ENCODE measurements around the gene ZNF334.
A peak's percentile ranks its signal among the peaks of the same experiment; 100 is the strongest.

ZNF334 gene

DNA sequence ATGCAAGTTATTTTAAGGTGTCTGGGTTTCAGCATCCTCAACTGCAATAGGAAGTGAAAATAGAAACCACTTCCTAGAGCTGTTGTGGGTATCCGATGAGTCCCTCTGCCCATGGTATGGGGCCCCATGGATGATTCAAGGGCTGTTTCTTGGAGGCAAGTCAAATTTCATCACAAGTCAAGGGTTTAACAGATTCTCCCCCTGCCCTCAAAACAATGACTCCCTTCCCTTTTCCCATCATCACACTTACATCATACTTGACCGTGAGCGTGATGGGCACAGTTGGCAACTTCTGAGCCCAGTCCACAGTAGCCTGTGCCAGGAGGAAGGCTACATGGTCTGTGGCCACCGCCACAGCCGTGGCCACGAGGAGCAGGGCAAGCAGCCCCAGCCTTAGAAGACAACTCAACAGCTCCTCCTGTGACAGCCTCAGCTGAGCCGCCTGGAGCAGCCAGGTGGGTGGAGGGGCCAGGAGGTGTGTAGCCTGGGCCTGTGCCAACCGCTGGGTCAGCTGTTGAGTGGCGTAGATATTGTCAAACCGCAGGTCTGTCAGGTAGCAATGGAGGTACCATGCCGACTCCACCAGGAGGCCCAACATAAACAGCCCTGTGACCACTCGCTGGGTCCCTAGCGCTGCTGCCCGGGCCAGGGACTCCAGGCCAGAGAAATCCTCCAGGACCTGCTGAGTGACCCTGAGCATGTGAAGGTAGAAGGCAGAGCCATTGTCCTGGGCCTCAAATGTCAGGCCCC lies 31.9 kb upstream of the ZNF334 start:
- peak; percentile 89 to 96 (median 94) for DNase-seq

DNA sequence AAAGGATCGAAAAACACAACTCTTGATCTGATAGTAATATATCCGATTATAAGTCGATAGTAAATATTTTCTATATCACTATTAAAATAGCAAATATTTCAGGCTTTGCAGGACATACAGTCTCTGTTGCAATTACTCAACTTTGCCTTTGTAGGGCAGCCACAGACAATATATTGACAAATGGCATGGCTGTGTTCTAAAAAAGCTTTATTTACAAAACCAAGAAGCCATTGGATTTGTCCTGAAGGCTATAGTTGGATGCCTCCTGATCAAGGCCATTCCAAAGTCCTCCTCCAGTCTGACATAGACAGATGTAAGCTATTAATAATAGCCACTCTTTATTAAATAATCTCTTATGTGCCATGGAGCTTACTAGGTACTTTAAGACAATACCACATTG lies 31.2 kb upstream of the ZNF334 start:
- DNase-seq = peak in 1 of 3 donors; percentile 54

GRCh38 chr20:46543959-46544358 lies 30.6 kb upstream of the ZNF334 start:
- no peak for DNase-seq

DNA sequence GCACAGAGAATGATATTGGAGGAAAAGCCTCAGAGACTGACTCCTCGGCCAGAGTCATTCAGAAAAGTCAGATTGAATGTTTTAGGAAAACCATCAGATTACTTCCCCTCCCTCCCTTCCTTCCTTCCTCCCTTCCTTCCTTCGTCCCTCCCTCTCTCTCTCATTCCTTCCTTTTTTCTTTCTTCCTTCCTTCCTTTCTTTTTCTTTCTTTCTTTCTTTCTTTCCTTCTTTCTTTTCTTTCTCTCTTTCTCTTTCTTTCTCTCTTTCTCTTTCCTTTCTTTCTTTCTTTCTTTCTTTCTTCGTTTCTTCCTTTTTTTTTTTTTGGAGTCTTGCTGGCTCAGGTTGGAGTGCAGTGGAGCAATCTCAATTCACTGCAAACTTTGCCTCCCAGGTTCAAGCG lies 29.7 kb upstream of the ZNF334 start:
- no peak for DNase-seq

DNA sequence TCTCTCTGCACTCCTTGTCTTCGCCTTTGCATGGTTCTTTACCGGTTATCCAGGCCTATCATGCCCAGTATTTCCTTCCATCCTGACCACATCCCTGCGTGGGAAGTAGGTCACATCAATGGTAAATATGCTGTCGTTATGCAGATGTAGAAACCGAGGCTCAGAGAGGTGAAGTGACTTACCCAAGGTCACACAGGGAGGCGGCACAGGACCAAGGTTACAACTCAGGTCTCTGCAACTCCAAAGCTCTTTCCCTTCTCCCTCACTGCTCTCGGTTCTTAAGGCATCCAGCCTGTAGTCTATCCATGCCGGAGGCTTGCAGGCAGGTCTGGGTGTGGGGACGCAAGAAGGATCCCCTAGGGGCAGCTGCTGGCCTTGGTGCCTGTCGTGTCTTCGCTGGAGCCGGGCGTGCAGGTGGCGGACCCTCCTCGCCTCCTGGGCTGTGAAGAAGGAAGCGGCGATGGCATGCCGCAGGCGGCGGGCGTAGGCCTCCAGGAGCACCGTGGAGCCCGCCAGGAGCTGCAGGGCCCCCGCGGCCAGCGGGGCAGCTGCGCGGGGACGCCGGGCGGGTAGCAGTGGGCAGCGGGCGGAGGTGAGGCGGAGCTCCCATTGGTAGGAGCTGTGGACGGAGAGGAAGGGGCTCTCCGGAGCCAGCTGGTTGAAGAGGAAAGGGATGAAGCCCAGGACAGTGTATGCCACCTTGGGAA lies 28.0 kb upstream of the ZNF334 start:
- no peak for DNase-seq

DNA sequence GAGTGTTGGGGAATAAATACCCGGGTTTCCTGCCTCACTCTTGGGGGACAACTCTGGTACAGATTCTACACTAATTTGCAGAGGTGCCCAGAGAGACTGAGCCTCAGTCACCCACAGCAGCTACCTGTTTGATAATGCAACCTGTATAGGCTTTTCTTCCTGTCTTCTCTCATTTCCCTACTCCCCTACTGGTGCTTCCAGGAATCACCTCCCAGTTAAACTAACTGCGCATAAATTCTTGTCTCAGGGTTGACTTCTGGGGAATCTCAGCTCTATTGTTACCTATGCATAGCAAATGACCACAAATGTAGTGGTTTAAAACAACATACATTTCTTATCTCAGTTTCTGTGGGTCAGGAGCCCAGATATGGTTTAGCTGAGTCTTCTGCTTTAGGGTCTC lies 25.8 kb upstream of the ZNF334 start:
- DNase-seq = no peak

DNA sequence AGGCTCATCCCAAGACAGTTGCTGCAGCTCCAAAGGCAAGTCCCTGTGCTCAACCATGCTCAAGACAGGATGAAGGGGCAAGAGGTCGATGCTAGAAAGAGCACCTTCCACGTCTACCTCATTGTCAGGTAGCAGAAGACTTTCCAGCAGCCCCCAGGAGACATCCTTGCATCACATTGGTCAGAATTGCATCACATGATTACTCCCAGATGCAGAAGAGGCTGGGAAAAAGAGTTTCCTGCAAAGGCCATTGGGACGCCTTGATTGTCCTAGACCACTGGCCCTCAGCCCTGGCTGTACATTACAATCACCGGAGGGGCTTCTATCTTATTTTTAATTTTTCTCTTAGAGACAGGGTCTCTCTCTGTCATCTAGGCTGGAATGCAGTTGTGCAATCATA lies 17.3 kb upstream of the ZNF334 start:
- no peak for DNase-seq

- DNase-seq = peak in 2 of 3 donors; percentile 39 to 43
Measured at GRCh38 chr20:46523696-46524328, 10.5 kb upstream of the ZNF334 start.

GRCh38 chr20:46523108-46523507 lies 9.7 kb upstream of the ZNF334 start:
- no peak for DNase-seq

DNA sequence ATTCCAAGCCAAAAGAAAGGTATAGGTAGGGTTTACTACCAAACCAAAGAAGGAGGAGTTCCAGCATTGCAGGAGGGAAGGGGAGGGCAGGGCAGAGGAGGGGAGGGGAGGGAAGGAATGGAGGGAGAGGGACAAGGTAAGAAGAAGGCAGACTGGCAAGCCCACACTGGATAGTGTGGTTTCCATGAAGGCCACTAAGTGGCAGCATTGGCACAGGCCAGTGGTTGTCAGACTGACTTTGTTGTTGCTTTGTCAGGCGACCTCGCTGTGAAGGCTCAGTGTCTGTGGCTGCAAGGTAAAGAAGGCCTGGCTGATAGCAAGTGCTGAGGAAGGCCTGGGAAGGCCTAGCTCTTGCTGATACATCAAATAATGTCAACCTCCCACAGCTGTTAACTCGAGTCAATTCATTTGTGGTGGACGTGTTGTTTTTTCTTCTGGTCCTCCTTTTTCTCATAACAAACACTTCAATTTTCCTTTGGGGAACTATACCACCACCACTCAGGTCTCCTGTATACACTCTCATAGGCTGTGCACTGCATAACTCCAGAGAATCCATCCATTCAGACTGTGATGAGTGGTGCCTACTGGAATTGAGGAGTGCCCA lies 7.7 kb upstream of the ZNF334 start:
- peak; percentile 63 to 76 (median 72) for DNase-seq

GRCh38 chr20:46520540-46520939 lies 7.2 kb upstream of the ZNF334 start:
- DNase-seq = no peak

DNA sequence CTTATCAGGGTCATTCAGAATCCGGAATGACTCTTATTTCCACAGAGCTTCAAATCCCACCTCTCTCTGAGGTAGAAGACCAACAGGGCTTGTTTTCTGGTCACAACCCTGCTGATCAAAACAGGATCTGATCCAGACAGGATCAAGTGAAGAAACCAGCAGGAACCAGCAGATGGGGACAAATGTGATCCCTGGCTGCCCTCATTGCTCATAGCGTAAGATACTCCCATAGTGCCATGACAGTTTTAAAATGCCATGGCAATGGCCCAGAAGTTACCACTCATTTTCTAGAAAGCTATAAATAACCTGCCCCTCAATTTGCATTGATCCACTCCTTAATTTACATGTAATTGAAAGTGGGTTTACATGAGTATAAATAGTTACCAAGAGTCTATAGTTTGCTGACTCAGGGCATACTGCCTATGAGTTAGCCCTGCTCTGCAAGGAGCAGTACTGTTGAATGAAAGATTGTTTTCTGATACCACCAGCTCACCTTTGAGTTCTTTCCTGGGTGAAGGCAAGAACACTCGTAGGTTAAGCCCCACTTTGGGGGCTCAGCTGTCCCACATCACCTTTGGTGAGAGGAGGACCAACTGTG lies 6.2 kb upstream of the ZNF334 start:
- DNase-seq = no peak

DNA sequence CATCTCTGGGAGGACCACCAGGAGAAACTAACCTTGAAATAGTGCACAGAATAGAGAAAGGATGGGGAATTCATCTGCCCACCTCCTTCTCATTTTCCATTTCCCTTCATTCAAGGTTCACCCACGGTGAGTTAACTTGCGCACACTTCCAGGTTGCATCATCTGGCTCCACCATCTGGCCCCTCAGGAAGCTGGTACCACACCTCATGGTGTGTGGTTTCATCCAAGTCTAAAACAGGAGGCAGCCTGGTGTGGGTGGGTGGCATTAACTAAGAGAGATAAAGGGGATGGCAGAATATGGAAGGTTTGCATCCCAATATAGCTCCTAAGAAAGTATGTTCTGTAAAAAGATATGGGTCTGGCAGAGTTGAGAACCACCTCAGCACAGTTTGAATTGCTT lies 3.8 kb downstream of the ZNF334 start:
- DNase-seq = no peak

DNA sequence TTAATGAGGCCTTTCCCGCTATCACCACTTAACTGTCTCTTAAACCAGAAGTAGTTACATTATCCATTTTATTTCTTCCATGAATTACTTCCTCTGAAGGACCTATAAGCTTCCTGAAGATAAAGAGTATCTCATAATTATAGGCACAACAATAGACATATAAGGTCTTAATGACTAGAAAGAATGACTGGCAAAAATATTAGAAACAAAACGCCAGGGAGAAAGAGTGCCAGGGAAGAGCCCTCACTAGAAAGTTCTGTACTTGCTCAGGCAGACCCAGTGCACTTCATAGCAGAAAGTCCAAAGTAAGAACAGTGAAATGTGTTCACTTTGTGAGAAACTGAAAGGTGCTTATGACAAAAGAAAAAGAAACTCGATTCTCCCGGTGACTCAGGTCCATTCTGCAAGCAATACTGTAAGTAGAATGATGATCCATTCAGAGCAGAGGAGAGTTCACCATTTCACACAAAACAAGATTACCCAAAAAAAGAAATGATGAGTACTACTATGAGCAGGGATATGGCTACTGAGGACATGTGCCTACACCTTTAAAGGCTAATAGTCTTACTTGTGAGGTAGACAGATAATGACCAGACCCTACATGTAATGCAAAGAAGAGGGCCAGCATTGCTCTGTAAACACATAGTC lies 5.5 kb downstream of the ZNF334 start:
- DNase-seq = no peak

DNA sequence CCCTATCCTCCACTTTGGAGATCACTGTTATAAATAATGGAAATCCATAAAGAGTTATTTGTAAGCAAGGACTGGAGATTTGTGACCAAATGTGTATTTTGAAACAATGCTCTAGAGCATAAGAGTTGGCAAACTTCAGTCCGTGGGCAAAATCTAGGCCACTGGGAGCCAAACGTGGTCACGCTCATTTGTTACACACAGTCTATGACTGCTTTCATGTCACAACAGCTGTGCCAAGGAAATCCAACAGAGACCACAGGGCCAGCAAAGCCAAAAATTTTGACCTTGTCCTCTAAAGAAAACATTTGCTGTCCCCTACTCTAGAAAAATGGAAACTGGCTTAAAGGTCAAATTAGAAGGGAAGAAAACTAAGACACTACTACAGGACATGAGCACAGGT lies 7.9 kb downstream of the ZNF334 start:
- DNase-seq = no peak

GRCh38 chr20:46501961-46502360 lies 11.4 kb downstream of the ZNF334 start:
- no peak for DNase-seq

GRCh38 chr20:46501337-46501942 lies 11.9 kb downstream of the ZNF334 start:
- no peak for DNase-seq

DNA sequence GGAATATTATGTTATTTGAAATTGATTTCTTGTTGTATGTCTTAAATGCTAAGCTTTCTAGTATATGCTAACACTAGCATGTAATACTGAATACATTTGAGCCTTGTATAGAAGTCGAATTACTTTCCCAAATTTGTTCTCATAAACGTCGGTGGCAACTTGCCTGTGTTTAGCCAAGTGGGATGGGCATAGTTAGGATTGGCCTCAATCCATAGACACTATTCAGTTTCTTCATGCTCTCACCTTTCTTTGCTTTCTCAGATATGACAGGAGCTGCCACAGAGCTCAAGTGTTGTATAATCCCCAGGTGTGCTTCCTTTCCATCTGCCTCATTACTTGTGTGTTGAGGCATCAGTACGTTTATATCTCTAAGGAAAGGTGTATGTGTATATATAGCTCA lies 19.3 kb downstream of the ZNF334 start:
- no peak for DNase-seq

- no peak for DNase-seq
Measured at GRCh38 chr20:46491354-46491753, 22.0 kb downstream of the ZNF334 start.

- no peak for DNase-seq
Measured at GRCh38 chr20:46488451-46488850, 24.9 kb downstream of the ZNF334 start.

GRCh38 chr20:46487628-46488027 lies 25.7 kb downstream of the ZNF334 start:
- DNase-seq = no peak

DNA sequence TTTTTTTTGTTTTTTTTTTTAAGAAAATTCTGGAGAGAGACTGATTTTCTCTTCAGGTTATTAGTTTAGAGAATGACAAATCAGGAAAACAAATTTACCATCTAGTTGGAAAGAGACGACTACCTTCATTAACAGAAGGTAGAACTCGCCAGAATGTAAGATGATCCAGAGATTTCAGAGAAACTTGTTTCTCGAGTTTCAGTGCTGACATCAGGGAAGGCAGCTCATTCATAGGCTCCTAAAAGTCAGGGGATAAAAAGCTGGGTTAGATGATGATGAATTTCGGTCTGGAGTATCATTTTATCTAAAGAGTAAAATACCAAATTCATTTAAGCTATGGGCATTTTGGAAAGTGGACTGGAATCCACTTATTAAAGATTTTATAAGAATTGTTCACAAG lies 27.9 kb downstream of the ZNF334 start:
- DNase-seq = no peak

All from suppressor macrophage treated with lipopolysaccharide for 1 hour (primary cell).